Activated CD4-positive, alpha-beta T cell treated with anti-CD3 and anti-CD28 coated beads for 48 hours (primary cell): ENCODE results near the gene TGFA.
A peak's percentile ranks its signal among the peaks of the same experiment; 100 is the strongest.

Experiments used
- DNase-seq: peaks from one replicate; pipeline ENCODE4 v3.0.0-alpha.2; 2020

The TGFA gene

DNA sequence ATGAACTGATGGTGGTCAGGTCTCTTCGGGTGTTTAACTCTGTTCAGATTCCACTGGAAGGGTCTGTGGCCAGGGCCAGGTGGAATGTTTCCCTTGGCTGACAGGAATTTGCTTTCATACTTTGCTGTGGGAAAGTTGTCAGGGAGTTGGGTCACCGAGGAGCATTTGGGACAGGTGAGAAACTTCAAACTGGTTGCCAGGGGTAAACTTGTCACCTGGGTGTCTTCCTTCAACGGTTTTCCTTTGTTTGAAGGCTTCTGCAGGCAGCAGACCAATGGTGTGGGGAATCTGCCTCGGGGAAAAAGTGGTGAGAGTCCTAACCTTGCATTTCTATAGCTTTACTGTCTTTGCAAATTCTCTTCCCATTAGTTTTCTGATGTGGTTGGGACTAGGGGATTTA is 92.2 kb downstream of the TGFA start:
- DNase-seq = no peak

DNA sequence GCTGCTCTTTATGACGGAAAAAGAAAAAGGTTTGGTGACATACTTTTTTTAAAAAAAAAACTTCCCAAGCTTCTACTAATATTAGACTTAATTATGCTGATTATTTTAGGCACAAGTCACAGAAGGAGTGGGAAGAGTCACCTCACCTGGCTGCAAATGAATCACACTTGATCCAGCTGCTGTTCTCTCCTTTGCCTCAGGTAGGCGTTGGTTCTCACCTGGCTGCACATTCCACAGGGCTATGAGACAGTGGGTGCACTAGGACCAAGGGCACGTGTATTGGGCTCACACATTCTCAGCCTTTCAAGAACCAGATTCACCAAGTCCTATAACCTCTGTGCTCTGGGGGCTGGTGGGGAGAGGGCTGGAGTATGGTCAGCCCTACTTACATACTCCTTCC is 93.3 kb downstream of the TGFA start:
- DNase-seq = no peak

DNA sequence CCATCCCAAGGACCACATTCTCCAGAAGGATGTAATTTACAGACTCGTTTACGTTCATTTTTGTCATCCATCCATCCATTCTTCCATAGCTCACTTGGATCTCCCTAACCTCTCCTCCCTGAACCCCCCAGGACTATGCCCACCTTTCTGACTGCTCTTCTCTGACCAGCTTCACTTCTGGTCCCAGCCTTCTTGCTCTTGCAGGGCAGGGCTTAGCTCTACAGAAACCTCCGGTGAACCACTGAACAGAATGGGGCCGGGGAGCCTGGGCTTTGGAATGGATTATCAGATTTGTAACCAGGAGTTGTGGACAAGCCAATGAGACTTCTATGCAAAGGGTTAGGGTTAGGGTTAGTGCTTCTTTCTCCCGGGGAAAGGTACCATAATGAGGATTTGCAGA is 95.0 kb downstream of the TGFA start:
- DNase-seq = no peak

DNA sequence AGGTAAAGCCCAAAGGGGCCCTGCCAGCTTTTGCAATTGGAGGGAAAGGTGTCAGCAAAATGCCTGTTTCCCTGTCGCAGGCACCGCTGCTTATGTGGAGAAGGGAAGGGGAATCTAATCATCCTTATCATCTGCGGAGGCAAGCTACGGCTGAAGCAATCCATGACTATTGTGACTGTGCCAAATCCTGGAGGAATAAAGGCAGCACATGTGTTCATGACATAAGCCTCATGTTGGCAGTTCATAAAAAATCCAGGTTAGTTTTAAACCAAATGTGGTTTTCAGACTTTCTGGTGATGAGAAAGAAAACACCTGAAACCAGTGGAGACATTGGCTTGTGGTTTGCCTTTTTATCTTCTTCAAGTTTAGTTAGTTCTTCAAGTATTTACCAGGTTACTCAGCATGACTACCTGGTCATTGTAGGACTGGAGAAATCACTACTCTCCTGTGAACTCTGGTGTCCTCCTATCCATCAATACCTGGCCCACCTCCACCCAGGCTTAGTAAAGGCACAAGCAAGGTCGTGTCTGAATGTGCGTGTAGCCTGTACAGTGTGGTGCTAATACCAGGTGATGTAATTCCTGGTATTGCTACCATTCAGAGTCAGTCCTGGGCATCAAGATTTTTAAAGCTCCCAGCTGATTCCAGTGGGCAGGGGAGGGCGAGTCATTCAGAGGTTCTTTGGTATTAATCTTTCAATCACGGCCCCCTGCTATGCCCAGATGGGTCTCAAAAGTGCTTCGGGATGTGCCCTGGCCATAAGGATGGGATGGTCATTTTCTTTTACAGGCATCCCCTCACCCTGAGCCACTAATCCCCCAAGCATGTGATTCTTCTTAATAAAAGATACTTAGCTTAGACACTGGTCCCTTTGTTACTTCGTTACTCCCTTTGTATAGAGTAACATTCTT is 96.8 kb downstream of the TGFA start:
- no peak for DNase-seq

DNA sequence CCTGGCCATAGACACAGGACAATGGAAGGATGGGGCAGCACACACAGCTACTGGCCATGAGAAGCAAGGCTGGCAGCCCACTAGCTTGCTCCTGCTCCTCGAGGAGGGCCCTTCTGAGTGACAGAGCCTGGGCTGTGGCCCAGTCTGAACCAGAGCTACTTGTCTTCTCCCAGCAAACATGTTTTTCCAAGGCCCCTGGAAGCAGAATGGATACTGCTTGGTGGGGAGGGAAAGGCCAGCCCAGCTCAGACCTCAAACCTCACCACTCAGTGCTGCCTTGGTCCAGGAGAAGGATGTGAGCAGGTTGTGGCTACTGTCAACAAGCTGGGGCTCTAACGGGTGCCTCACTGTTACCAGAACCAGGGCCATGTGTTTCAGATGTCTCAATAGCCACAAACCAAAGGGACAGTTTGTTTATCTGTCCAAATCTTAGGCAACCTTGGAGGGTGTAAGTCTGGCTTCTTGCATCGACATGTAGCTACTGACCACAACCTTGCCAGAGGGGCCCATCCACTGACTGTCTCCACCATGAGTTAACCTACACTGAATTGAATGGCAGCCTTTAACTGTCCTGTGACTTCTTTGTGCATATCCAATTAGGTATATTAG is 98.6 kb downstream of the TGFA start:
- no peak for DNase-seq

DNA sequence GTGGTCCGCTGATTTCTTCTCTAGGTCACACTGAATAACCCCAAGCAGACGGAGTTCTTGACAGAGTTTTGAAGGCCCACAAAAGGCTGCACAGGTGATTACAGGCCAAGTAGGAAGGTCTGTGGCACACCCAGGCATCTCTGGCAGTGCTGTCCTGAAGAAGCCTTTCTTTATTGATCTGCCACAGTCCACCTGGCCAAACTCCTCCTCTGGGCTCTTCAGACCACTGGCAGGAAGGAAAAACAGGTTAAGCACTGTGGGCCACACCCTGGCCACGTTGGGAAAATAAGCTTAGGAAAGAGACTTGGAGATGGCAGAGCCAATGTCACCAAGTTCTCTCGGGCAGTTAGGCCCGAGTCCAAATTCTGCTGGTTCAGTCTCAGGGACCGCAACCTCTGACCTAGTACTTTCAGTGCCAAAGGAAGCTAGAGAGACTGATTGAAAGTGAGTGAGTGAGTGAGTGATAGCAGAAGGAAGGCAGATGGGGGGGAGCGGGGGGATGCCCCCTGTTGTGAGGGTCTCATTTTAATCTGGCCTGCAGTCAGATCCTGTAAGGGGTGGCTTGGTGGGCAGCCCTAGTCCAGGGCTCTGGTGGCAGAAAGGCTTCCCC is 102.9 kb downstream of the TGFA start:
- no peak for DNase-seq

DNA sequence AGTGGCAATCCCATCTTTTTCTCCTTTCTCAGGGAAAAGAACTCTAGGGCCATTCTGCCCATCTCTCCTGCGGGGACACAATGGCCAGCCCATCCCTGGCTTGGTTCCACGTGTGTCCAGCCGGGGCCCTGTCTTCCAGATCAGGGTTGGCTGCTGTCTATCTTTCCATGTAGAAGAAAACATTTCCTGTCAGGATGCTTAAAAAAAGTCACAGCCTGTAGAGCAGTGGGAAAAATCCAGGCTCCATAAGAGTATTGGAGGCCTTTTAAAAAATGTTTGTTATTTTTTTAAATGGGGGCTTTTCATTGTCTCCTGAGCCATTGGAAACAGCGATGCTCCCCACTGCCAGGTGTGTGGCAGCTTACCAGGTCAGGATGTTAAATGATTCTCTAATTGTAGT is 105.6 kb downstream of the TGFA start:
- no peak for DNase-seq

DNA sequence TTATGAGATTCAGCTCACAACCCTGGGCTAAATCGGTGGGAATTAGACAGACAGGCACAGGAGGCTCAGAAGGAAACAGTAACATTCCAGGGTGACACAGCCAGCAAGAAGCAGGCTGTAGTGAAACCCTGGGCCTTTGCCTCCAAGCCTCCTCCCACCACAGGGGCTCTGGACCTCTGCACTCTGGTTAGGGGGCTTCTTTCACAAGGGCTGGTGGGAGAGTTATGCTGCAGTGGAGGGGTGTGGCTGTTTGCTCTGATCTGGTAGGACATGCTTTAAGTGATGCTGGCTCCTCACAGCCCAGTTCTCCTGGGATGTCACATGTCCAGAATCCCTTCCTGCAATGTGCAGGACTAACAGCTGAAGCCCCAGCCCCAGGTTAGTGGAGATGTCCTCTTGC is 109.9 kb downstream of the TGFA start:
- DNase-seq = no peak

DNA sequence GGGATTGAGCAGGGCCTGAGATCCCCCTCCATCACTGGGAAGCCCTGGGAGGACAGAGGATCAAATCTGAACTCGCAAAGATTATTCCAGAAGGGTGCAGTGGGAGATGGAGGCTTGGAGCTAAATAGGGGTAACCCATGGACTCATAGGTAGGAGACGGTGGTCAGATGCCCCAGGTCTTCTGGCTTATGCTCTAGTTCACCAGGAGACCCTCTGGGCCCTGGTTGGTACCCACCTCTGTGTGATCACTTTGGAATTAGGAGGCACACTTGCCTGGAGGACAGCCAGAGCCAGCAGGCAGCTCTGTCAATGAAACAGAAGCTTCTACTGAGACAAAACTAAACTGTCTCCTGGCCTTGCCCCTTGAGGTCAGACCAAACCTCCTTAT is 110.6 kb downstream of the TGFA start:
- DNase-seq = no peak

DNA sequence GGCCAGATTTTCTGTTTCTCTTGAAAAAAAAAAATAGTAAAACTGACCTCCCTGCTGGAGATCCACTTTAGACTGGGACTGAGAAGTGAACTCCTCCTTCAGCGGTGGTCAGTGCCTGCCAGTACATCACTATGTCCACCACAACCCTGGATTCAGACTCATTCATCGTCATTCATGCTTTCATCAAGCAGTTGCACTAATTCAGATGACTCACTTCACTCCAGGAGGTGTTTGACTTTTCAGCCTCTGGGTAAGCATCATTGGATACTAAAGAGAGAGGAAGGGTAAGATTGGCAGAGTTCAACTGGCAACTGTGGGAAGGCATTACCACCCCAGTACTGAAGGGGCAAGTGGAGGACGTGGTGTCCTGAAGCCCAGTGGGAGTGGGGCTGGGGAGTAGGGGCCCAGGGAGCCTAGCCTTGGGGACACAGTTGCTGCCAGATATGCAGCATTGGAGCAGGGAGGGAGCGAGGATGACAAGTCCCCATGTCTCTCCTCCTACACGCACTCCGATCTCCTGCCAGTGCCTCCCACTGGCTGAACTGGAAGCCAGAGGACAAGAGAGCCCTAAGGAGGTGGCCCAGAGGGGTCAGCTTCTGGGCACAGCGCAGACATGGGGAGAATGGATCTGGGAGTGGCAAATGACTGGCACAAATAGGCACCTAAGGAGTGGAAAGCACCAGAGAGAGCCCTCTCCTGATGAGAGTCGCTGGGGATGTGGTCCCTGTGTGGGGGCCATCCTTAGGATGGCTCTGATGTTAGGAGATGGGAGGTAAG is 111.1 kb downstream of the TGFA start:
- DNase-seq = no peak

DNA sequence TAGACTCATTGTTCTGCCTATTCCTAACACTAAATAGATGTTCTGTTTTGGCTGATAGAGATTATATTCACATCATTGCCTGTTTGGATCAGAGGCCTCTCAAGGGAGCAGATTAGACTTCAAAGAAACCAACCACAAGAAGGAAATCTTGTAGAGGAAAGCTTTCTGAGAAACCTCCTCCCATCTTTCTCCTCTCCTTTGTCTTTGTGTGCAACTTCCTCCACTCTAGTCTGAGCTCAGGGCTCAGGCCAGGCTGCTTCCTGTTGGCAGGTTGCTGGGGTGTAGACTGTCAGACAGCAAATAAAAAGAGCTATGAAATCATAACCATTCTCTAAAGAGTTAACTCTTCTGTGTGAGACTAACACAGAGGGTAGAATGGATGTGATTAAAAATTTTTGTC is 113.0 kb downstream of the TGFA start:
- DNase-seq = peak; percentile 30

DNA sequence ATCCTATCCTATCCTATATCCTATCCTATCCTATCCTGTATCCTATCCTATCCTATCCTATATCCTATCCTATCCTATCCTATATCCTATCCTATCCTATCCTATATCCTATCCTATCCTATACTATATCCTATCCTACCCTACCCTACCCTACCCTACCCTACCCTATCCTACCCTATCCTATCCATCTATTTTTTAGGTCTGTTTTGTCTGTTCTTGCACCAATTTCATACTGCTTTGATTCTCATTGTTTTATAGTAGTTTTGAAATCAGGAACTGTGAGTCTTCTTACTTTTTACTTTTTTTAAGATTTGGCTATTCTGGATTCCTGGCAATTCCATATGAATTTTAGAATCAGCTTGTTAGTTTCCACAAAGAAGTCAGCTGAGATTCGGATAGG is 118.5 kb downstream of the TGFA start:
- DNase-seq = no peak

DNA sequence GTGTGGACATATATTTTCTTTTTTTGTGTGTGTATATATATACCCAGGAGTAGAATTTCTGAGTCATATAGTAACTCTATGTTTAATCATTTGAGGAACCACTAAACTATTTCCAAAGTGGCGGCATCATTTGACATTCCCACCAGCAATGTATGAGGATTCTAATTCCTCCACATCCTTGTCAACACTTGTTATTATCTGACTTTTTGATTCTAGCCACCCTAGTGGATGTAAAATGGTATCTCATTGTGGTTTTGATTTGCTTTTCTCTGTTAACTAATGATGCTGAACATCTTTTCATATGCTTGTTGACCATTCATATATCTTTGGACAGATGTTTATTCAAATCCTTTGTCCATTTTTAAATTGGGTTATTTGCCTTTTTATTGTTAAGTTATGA is 120.3 kb downstream of the TGFA start:
- no peak for DNase-seq

DNA sequence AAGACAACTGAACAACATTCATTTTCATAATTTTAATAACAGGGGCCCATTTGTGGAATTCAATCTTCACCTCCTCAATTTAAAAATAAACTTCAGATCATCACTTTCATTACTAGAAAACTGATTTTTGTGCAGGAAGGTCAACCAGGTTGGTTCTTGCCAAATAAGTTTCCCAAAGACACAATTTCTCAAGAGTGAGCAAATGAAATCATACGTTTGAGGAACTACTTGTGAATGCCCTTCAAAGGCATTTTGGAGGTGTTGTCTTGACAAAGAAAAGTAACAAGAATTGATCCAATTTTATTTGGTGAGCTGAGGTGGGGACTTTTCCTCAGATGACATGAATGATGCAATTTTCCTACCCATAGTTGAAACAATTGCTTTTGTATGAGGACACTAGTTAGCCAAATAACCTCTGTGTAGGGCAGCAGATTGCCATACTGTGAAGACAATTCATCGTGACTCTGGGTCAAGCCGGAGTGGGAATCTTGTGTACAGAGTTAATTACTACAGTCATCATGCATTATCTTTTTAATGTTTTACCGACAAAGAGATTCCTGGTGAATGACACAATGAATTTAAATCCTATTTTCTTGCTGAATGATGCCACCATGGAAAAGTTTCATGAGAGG is 121.8 kb downstream of the TGFA start:
- DNase-seq = no peak

DNA sequence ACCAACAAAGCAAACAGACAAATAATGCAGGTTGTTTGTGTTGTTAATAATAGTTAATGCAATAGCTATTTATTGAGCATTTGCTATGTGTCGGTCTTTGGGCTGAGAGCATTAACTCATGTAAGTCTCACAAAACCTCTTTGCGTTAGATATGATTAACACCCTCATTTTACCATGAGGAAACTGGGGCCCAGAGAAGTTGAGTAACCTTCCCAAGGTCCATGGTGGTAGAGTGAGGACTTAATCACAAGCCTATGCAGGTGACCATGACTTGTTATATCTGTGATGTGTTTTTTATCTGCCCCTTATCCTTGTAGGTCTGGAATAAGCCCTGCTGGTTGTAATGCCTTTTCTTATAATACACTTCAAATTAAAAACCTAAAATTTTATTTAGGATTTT is 127.3 kb downstream of the TGFA start:
- DNase-seq = no peak

DNA sequence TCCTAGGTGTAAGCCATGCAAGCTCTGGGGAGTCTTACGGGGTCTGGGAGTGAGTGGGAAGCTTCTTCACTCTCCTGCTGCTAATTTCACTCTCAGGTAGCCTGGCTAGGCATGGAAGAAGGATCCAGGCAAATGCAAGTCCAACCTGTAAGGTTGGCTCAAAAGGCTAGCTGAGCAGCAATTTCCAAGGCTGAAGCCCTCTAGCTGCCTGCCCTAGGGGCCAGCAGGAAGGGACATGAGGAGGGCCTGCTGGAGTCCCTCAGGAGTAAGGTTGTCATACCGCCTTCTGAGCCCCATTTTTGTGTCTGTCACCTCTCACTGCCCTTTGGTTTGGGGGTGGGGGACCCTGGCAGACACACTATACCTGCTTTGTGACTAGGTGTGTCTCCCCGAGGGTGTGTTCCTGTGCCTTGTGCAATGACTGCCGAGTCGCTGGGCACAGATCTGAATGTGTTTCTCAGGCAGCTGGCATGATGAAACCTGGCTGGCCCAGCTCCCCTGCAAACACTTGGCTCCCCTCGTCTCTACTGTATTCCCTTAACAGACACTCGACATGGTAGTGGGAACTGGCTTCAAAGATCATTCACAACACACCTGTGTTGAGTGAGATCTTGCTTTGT is 127.8 kb downstream of the TGFA start:
- DNase-seq = no peak

DNA sequence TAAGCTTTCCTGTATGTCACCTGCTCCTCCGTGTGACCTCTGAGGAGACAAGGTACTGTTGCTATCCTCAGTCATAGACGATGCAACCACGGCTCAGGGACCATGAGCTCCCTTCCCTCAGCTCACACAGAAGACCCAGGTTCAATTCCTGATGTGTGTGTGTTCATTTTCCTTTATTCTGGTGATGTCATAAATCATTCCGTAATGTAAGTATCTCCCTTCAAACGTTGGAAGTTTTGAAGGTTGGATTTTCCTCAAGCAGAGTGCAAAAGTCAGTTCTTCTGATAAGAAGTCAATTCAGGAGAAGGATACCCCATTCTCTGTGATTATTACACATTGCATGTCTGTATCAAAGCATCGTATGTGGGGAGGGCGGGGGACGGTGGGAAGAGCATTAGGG is 132.9 kb downstream of the TGFA start:
- no peak for DNase-seq

DNA sequence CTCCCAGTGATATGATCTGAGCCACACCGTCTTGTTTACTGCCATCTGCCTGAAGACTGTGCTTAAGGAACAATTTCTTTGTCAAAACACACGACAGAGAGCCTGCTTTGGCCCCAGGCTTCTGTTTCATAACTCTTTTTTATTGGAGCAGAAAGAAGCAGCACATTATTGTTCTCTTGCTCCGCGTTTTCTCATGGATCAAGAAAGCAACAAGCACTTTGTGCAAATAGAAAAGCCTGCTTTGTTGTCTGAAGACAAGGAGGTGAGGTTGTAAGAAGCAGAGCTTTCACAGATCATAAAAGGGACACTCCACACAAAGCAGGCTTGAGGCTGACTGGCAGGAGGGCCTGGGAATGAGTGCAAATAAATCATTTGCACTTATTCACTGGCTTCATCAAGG is 133.5 kb downstream of the TGFA start:
- DNase-seq = no peak

DNA sequence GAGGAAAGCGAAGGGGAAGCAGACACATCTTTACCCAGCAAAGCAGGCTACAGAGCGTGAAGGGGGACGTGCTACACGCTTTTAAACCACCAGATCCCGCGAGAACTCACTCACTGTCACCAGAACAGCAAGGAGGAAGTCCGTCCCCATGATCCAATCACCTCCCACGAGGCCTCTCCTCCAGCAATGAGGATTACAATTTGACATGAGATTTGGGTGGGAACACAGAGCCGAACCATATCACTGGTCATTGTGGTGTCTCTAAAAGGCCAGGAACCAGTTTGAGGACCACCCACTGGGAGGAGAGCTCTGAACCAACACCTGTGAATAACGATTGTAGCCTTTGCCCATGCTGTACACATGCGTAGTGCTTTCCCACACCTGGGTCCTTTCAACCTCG is 135.1 kb downstream of the TGFA start:
- no peak for DNase-seq

DNA sequence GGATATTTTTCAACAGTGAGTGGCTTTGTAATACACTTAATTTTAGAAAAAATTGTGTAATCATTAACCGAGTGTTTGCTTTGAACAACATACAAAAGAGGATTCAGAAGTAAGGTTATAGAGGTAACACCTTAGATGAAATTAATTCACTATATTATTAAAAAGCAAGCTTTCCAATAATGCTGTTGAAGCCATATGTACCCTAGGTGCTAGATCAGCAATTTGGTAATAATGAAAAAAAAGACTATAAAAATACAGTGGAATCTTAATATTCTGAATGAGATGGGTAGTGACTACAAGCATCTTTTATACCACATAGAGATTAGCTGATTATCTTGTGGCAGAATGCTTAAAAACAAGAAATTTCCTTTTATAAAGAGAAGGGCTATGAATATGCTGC is 136.6 kb downstream of the TGFA start:
- no peak for DNase-seq

DNA sequence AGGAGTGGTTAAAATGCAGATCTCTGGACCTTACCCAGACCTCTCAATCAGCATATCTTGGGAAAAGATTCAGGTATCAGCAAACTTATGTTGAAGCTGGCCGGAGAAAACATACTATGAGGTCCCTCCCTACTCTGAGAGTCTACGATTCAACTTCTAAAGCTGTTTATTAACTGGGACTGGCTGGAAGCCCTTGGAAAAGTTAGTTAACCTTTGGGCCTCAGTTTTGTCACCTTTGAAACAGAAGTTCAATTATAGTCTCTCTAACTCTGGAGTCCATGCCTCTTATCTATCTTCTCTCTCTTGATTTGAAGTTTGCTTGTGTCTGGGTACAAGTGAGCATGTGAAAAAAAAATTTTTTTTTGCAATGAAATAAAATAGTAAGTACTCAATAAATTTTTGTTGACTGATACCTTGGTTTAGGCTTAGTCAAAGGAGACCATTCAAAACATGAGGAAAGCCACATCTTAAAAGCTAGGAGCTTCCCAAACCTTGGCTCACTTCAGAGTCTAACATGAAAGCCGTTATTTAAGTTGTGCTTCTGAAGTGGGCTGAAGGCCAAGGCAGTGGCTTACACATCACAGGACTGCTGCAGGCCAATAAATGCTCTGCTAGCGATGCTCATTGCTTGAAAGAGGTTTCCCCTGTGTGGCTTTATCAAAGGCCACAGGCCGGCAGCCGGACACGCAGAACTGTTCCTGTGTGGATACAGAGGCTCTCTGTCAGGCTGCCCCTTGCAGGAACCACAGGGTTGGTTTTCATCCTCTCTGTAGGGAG is 141.1 kb downstream of the TGFA start:
- DNase-seq = no peak
